Breast epithelium (tissue), 4 donors: ENCODE results near the gene SYNE1. TPM values are rescaled to one million over a fixed set of nuclear protein-coding genes. Genes with fewer than 3 reads are reported as not detected.
A peak's percentile ranks its signal among the peaks of the same experiment; 100 is the strongest.

Source experiments
- DNase-seq, 2 donors: peaks; one replicate each; pipeline ENCODE4 v3.0.0-alpha.2; 2019; ENCODE audit warnings: low spot score in 2 of 2
- H3K27ac ChIP-seq, 2 donors: fragments of 200-600 bp; sonication (generic) in 1 of 2; one replicate each; pipeline ENCODE4 v1.5.1; 2016 to 2019; ENCODE audit warnings: mild to moderate bottlenecking in 1 of 2
- H3K27me3 ChIP-seq, 2 donors: fragments of 200-600 bp; sonication (generic) in 1 of 2; one replicate each; pipeline versions ENCODE4 v1.5.1 to v1.6.0; 2017 to 2019; ENCODE audit warnings: control low read depth in 1 of 2, mild to moderate bottlenecking in 1 of 2
- H3K36me3 ChIP-seq: fragments of 200-600 bp; one replicate; pipeline ENCODE4 v1.5.1; 2019
- H3K4me1 ChIP-seq, 2 donors: fragments of 200-600 bp; sonication (generic); one replicate each; pipeline ENCODE4 v1.5.1; 2016 to 2019; ENCODE audit warnings: control low read depth in 1 of 2
- H3K4me3 ChIP-seq, 3 donors: fragments of 200-600 bp; sonication (generic); 1 replicate in 2 of 3; 2 replicates in 1 of 3; pipeline ENCODE4 v1.5.1; 2016 to 2019; ENCODE audit warnings: mild to moderate bottlenecking in 3 of 3, moderate library complexity in 2 of 3
- H3K9me3 ChIP-seq, 2 donors: fragments of 200-600 bp; sonication (generic) in 1 of 2; one replicate each; pipeline ENCODE4 v1.5.1; 2016 to 2019; ENCODE audit warnings: control low read depth in 1 of 2
- CTCF ChIP-seq, 3 donors: fragments of 450-650 bp; IDR thresholded peaks; one replicate each; pipeline ENCODE4 v1.5.1; 2016 to 2017; ENCODE audit warnings: antibody characterized with exemption in 3 of 3, mild to moderate bottlenecking in 3 of 3, moderate library complexity in 3 of 3
- POLR2A ChIP-seq: fragments of 450-650 bp; IDR thresholded peaks from one replicate; pipeline ENCODE4 v1.6.1; 2016; ENCODE audit warnings: antibody characterized with exemption, mild to moderate bottlenecking, moderate library complexity
- POLR2AphosphoS5 ChIP-seq, 3 donors: sonication (generic); formaldehyde crosslinking; IDR thresholded peaks; one replicate each; pipeline ENCODE4 v1.6.1; 2017; ENCODE audit warnings: antibody characterized with exemption in 3 of 3
- intact Hi-C: fragments of 100-400 bp; cut with DNase I; formaldehyde crosslinking; loops from one replicate; pipeline ENCODE4 v1.15.1; 2023; ENCODE audit warnings: low total_unique reads
- total RNA-seq, 3 donors: library from RNA; depleted of rRNA; stranded (reverse); fragments of >200 nt; gene quantifications; one replicate each; pipeline ENCODE4 v1.1.0, GENCODE V29; 2016

SYNE1 gene
- total RNA-seq, 3 donors from 2014 or later = 80.9 to 106 (median 95.7) TPM

GRCh38 chr6:152233547-152234320 lies 403.4 kb downstream of the SYNE1 start:
- Histone ChIP-seq H3K27ac (no peak overlapping the region), H3K36me3 (peaks cover 2% of the 10 kb centered on the region), H3K9me3 (no peaks in the 10 kb centered on the region), H3K4me3 (no peak overlapping the region), H3K4me1 (no peaks in the 10 kb centered on the region), H3K27me3 (no peaks in the 10 kb centered on the region)
- TF ChIP-seq POLR2A (no peak), POLR2AphosphoS5 (IDR thresholded peaks at IDR 0.05) (no peak), CTCF (IDR thresholded peaks at IDR 0.05) (no peak)
- intact Hi-C loops = no loop called here
- no peak for DNase-seq

GRCh38 chr6:152232501-152233151 lies 404.5 kb downstream of the SYNE1 start:
- peak overlapping the region in 1 of 2 donors; percentile 6 for H3K27ac ChIP-seq
- no peak for DNase-seq

GRCh38 chr6:152229330-152229729 lies 407.8 kb downstream of the SYNE1 start:
- no peak overlapping the region for H3K4me3 ChIP-seq
- no peaks in the 10 kb centered on the region for H3K27me3 ChIP-seq
- H3K9me3 ChIP-seq = no peaks in the 10 kb centered on the region
- H3K4me1 ChIP-seq = no peaks in the 10 kb centered on the region
- intact Hi-C loops = no loop called here
- TF ChIP-seq POLR2A = no peak
- no peak for TF ChIP-seq CTCF (IDR thresholded peaks at IDR 0.05)
- no peak for DNase-seq
- no peak overlapping the region for H3K27ac ChIP-seq
- H3K36me3 ChIP-seq = peaks cover 2% of the 10 kb centered on the region

More at GRCh38 chr6:152232501-152233151, 404.5 kb downstream of the SYNE1 start:
- H3K9me3 ChIP-seq = no peaks in the 10 kb centered on the region
- TF ChIP-seq POLR2A = no peak
- no peak for TF ChIP-seq CTCF (IDR thresholded peaks at IDR 0.05)
- TF ChIP-seq POLR2AphosphoS5 (IDR thresholded peaks at IDR 0.05) = no peak
- H3K27me3 ChIP-seq = no peaks in the 10 kb centered on the region
- H3K4me1 ChIP-seq = no peaks in the 10 kb centered on the region
- no peak overlapping the region for H3K4me3 ChIP-seq
- H3K36me3 ChIP-seq = peaks cover 2% of the 10 kb centered on the region
- intact Hi-C loops = no loop called here

- Histone ChIP-seq H3K4me1 (no peaks in the 10 kb centered on the region), H3K27ac (no peak overlapping the region), H3K36me3 (peaks cover 2% of the 10 kb centered on the region), H3K9me3 (peaks cover 0 to 8% of the 10 kb centered on the region in 2 donors), H3K27me3 (no peaks in the 10 kb centered on the region), H3K4me3 (no peak overlapping the region)
- TF ChIP-seq POLR2AphosphoS5 (IDR thresholded peaks at IDR 0.05) (no peak), POLR2A (no peak), CTCF (IDR thresholded peaks at IDR 0.05) (no peak)
- no peak for DNase-seq
- intact Hi-C loops = no loop called here
Measured at GRCh38 chr6:152226119-152226518, 411.0 kb downstream of the SYNE1 start.

GRCh38 chr6:152225241-152225934 lies 411.8 kb downstream of the SYNE1 start:
- intact Hi-C loops = no loop called here
- no peaks in the 10 kb centered on the region for H3K27me3 ChIP-seq
- DNase-seq = no peak
- H3K9me3 ChIP-seq = peaks cover 0 to 8% of the 10 kb centered on the region in 2 donors
- no peaks in the 10 kb centered on the region for H3K4me1 ChIP-seq
- TF ChIP-seq POLR2A (no peak), POLR2AphosphoS5 (IDR thresholded peaks at IDR 0.05) (no peak), CTCF (IDR thresholded peaks at IDR 0.05) (no peak)
- no peak overlapping the region for H3K4me3 ChIP-seq
- H3K27ac ChIP-seq = no peak overlapping the region
- no peaks in the 10 kb centered on the region for H3K36me3 ChIP-seq
